Smooth muscle cell of the pulmonary artery (primary cell): ENCODE measurements around the gene ANO3. TPM values are rescaled to one million over a fixed set of nuclear protein-coding genes. Genes with fewer than 3 reads are reported as not detected.

Experiments used
- total RNA-seq: library from RNA; depleted of rRNA; stranded (reverse); fragments of >200 nt; gene quantifications from 2 replicates; pipeline ENCODE4 v1.2.3, GENCODE V29; 2014

The ANO3 gene
- 4.5 and 7.7 TPM in 2 replicates for total RNA-seq

DNA sequence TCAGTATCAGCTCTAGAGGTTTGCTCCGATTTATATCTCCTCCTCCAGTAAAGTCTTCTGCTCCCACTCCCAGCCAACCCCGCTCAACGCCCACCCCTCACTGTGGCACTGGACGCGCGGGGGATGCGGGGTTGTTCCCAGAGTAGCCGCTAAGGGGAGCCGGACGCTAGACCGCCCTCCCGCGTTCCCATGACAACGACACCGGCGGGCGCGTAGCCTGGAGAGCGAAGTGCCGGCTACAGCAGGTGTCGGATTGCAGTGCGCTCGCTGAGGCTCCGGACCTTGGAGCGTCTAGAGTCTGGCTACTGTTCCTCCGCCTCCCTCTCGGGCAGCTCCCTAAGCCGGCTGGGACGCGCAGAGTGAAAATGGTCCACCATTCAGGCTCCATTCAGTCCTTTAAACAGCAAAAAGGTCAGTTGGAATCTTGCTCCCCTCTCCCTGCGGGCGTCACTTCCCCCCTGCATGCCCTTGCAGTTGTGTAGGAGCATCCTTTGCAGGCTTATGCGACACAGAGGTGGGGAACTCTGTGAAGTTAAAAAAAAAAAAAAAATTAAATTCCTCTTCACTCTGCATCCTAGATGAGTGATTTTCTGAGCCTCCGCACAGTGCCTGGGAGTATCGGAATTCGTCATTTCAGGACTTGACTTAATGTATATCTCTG lies at the start of gene ANO3:
TSS of gene ANO3 (plus strand) at position 220 of the 661 bp plus-strand sequence. CDS start at position 366, 146 bp downstream.

GRCh38 chr11:26571861-26572654 lies 240.1 kb downstream of the ANO3 start, which contains the start of gene MUC15:
Gene MUC15, minus strand, starts transcription at chr11:26572263. Its CDS starts 5,169 bp downstream, at chr11:26567094.

Other genes with a start within 250 kb of the ANO3 start
- gene MUC15, start 240.1 kb downstream of the ANO3 start, total RNA-seq = not detected in 2 replicates